GM19240 (cell line): ENCODE results near the gene GAB2.
"Not testable (repeated sequence)": the region's sequence is repeated elsewhere in the genome, so short reads cannot be mapped to it uniquely, and the experiment has no call there.

Experiments used
- DNase-seq: peaks from one replicate; pipeline ENCODE4 v3.0.0; 2011; ENCODE audit warnings: low spot score; ENCODE audit not compliant: insufficient read length

Gene GAB2

GRCh38 chr11:78290293-78291176, 127.1 kb downstream of the GAB2 start:
- DNase-seq = no peak

- no peak for DNase-seq
These were observed 127.9 kb downstream of the GAB2 start for GRCh38 chr11:78289552-78290292.

DNA sequence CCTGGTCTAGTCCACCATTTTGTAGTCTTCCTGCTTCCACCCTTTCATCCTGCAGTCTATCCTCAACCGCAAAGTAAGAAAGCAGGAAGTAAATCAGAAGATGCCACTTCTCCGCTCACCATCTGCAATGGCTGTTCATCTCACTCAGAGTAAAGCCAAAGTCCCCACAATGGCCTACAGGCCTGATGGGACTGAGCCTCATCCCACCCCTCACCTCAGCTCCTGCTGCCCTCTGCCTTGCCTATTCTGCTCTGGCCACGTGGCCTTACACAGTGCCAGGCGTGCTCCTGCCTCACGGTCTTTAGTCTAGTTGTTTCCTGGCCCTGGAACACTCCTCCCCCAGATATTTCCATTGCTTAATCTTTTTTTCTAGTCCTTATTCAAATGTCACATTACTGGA, 133.4 kb downstream of the GAB2 start:
- no peak for DNase-seq

GRCh38 chr11:78282821-78283220, 134.8 kb downstream of the GAB2 start:
- DNase-seq = no peak

- no peak for DNase-seq
These were observed 136.1 kb downstream of the GAB2 start for GRCh38 chr11:78281511-78281910.

DNA sequence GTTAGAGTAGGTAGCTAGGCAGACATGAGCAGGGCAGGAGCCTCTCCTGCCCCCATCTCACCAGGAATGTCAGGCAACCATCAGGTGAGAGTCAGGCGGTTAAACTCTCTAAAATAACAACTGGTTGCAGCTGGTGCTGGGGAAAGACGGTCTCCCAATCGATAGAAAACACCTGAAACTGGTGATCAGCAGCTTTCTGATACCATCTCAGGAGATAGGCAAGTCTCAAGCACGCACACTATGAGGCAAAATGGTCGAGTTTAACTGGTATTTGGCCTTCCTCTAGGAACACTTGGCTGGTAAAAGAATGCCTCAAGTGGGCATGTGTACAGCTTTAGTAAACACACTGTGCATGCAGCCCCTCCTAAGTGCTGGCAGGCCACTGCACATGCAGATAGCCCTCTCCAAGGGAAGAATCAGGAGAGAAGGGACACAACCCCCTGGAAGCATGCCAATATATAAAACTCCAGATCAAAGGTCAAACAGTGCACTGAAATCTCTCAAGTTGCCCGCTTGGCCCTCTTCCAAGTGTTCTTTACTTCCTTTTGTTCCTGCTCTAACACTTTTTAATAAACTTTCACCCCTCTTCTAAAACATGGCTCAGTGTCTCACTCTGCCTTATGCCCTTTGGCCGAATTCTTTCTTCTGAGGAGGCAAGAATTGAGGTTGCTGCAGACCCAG, 140.2 kb downstream of the GAB2 start:
- no peak for DNase-seq

GRCh38 chr11:78276311-78276710, 141.3 kb downstream of the GAB2 start:
- no peak for DNase-seq

- DNase-seq = no peak
These were observed 142.9 kb downstream of the GAB2 start for GRCh38 chr11:78274739-78275138.

DNA sequence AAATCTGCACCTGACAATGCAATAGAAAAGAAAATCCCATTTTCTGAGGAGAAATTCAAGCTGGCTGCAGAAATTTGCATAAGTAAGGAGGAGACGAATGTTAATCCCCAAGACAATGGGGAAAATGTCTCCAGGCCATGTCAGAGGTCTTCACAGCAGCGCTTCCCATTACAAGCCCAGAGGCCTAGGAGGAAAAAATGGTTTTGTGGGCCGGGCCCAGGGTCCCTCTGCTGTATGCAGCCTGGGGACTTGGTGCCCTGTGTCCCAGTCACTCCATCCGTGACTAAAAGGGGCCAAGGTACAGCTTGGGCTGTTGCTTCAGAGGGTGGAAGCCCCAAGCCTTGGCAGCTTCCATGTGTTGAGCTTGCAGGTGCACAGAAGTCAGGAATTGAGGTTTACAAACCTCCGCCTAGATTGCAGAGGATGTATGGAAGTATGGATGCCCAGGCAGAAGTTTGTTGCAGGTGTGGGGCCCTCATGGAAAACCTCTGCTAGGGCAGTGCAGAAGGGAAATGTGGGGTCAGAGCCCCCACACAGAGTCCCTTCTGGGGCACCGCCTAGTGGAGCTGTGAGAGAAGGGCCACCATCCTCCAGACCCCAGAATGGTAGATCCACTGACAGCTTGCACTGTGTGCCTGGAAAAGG, 144.9 kb downstream of the GAB2 start:
- DNase-seq = not testable (repeated sequence)

- not testable (repeated sequence) for DNase-seq
These were observed 145.8 kb downstream of the GAB2 start for GRCh38 chr11:78271801-78272200.

DNA sequence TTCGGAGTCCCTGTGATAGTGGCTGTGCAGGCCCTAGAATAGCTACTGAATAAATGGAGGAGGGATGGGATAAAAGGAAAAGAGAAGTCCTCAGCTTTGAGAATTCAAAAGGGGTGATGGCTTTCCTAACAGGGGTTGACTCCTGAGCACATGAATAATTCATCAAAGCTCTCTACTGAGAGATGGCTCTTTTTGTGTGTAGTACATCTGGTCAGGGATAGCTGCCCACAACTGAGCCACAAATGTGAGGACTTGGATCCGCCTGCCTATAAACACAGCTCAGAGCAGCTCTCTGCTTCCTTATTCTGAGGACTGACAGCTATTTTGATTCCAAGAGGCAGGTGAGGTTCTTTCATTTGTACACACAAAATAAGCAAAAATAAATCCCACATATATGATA, 146.6 kb downstream of the GAB2 start:
- DNase-seq = no peak

DNA sequence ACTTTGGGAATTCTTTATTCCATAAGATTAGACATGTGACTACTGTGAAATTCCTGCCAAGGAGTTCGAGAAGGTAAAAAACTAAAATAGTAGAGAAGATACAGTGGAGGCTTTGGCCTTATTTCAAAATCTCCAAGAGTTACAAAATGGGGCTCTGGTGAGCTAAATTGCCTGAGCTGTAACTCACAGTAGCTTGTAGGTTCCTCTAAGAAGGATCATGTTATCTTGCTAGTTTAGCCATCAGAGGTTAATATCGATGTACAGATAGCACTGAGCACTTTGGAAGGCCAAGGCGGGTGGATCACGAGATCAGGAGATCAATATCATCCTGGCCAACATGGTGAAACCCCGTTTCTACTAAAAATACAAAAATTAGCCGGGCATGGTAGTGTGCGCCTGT, 147.8 kb downstream of the GAB2 start:
- no peak for DNase-seq

- DNase-seq = no peak
These were observed 148.8 kb downstream of the GAB2 start for GRCh38 chr11:78268591-78269410.

- DNase-seq = no peak
These were observed 151.2 kb downstream of the GAB2 start for GRCh38 chr11:78266451-78266850.

GRCh38 chr11:78265326-78265725, 152.3 kb downstream of the GAB2 start:
- no peak for DNase-seq

- no peak for DNase-seq
These were observed 154.9 kb downstream of the GAB2 start for GRCh38 chr11:78262691-78263090.

GRCh38 chr11:78262238-78262637, 155.4 kb downstream of the GAB2 start:
- no peak for DNase-seq

DNA sequence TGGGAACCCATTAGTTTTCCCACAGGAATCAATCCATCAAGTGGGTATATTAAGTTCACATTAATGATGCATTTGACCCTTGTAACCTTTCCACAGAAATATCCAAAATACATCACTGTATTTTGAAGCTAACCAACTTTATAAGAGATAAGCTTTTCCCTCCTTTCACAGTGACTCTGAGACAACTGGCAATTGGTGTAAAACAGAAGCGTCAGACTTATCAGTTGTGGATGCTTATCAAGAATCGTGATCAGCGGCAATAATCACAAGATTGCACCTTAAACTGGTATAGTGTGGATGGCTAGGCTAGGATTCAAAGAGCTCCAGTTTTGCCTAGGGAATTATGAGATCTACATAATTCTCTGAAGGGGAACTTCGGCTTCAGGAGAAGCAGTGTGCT, 155.8 kb downstream of the GAB2 start:
- DNase-seq = no peak

DNA sequence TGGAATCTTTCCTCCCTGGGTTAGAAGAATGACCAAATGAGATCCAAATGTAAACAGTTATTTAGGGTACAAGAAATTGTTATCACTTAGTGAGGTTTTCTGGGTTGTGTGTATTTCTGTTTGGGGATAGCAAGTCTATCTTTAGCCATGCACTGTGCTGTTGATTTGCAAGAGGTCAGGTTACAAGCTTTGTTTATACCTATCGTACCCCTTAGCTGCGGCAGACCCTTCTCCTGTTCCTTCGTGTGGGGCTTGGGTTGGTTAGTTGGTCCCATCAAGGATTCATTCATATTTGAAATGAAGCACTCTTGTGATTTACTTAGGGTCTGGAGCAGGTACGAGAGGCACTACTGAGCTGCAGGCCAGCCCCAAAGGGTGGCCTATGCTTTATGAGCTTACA, 156.3 kb downstream of the GAB2 start:
- no peak for DNase-seq

- DNase-seq = no peak
These were observed 157.7 kb downstream of the GAB2 start for GRCh38 chr11:78259777-78260487.
